ENCODE results near the gene FOXP1. TPM values are rescaled to one million over a fixed set of nuclear protein-coding genes. Genes with fewer than 3 reads are reported as not detected.

FOXP1 gene
- total and polyA plus RNA-seq, 8 donors = 13.4 to 74.1 (median 44.1) TPM

- ATAC-seq = no peak
Measured at GRCh38 chr3:71461749-71462483, 121.6 kb downstream of the FOXP1 start.

GRCh38 chr3:71461114-71461513, 122.4 kb downstream of the FOXP1 start:
- 90 to 94% methylated on average over 9 of the region's 9 CpGs for WGBS, 2 donors
- no peak for FAIRE-seq

More at GRCh38 chr3:71461749-71462483, 121.6 kb downstream of the FOXP1 start:
- intact Hi-C loops (cut with DNase I) = no loop called here
- no peaks in the 10 kb centered on the region for H3K27me3 ChIP-seq
- 83 to 89% methylated on average over 9 of the region's 9 CpGs for WGBS, 2 donors
- no peak for FAIRE-seq
- TF ChIP-seq CTCF (IDR thresholded peaks at IDR 0.05) = no peak
- H3K4me1 ChIP-seq = peaks cover 0 to 2% (median 0%) of the 10 kb centered on the region in 3 donors
- no peak for DNase-seq
- H3K36me3 ChIP-seq = no peaks in the 10 kb centered on the region
- H3K27ac ChIP-seq = no peak overlapping the region
- no peak overlapping the region for H3K4me3 ChIP-seq
- H3K9me3 ChIP-seq = no peaks in the 10 kb centered on the region

GRCh38 chr3:71458895-71459294, 124.6 kb downstream of the FOXP1 start:
- no peaks in the 10 kb centered on the region for H3K9me3 ChIP-seq
- H3K27me3 ChIP-seq = no peaks in the 10 kb centered on the region
- FAIRE-seq = no peak
- DNase-seq = no peak
- H3K27ac ChIP-seq = no peak overlapping the region
- no peak for TF ChIP-seq CTCF (IDR thresholded peaks at IDR 0.05)
- 70 to 85% methylated on average over 1 of the region's 1 CpG for WGBS, 2 donors
- no peak overlapping the region for H3K4me3 ChIP-seq
- H3K4me1 ChIP-seq = peaks cover 0 to 10% (median 9%) of the 10 kb centered on the region in 3 donors
- H3K36me3 ChIP-seq = no peaks in the 10 kb centered on the region
- no peak for ATAC-seq
- intact Hi-C loops (cut with DNase I) = no loop called here

More at GRCh38 chr3:71461114-71461513, 122.4 kb downstream of the FOXP1 start:
- Histone ChIP-seq H3K27me3 (no peaks in the 10 kb centered on the region), H3K36me3 (no peaks in the 10 kb centered on the region), H3K4me3 (no peak overlapping the region), H3K9me3 (no peaks in the 10 kb centered on the region), H3K4me1 (peaks cover 0 to 6% (median 3%) of the 10 kb centered on the region in 3 donors), H3K27ac (no peak overlapping the region)
- ATAC-seq (no peak), DNase-seq (no peak)
- intact Hi-C loops (cut with DNase I) = no loop called here
- TF ChIP-seq CTCF (IDR thresholded peaks at IDR 0.05) = no peak

GRCh38 chr3:71456826-71457225, 126.7 kb downstream of the FOXP1 start:
- FAIRE-seq (no peak), DNase-seq (no peak), ATAC-seq (no peak)
- 23 to 25% methylated on average over 1 of the region's 1 CpG for WGBS, 2 donors
- H3K27me3 ChIP-seq = no peaks in the 10 kb centered on the region
- intact Hi-C loops (cut with DNase I) = no loop called here
- no peak for TF ChIP-seq CTCF (IDR thresholded peaks at IDR 0.05)
- peaks cover 0 to 26% (median 17%) of the 10 kb centered on the region in 3 donors for H3K4me1 ChIP-seq
- H3K27ac ChIP-seq = no peak overlapping the region
- H3K9me3 ChIP-seq = no peaks in the 10 kb centered on the region
- no peak overlapping the region for H3K4me3 ChIP-seq
- H3K36me3 ChIP-seq = no peaks in the 10 kb centered on the region

GRCh38 chr3:71456156-71456555, 127.4 kb downstream of the FOXP1 start:
- no peaks in the 10 kb centered on the region for H3K36me3 ChIP-seq
- H3K4me3 ChIP-seq = no peak overlapping the region
- no peak for TF ChIP-seq CTCF (IDR thresholded peaks at IDR 0.05)
- no peak for FAIRE-seq
- ATAC-seq = peak in 2 of 4 donors; percentile 10 to 32
- DNase-seq = no peak
- no peaks in the 10 kb centered on the region for H3K9me3 ChIP-seq
- no peak overlapping the region for H3K27ac ChIP-seq
- H3K27me3 ChIP-seq = no peaks in the 10 kb centered on the region
- peaks cover 0 to 33% (median 17%) of the 10 kb centered on the region in 3 donors for H3K4me1 ChIP-seq
- intact Hi-C loops (cut with DNase I) = no loop called here
- 55 to 56% methylated on average over 4 of the region's 4 CpGs for WGBS, 2 donors
